Parathyroid adenoma (tissue), 2 donors: Measurements from ENCODE around the gene NCOA1.

Source experiments
- H2AFZ ChIP-seq: fragments of 300-600 bp; sonication (generic); one replicate; pipeline ENCODE4 v1.7.0; 2017; ENCODE audit warnings: antibody characterized with exemption, mild to moderate bottlenecking
- H3K27ac ChIP-seq: fragments of 300-600 bp; sonication (generic); one replicate; pipeline ENCODE4 v1.7.0; 2017
- H3K27me3 ChIP-seq: fragments of 300-600 bp; sonication (generic); one replicate; pipeline ENCODE4 v1.7.0; 2017; ENCODE audit warnings: low read length; ENCODE audit not compliant: control insufficient read depth, insufficient read depth
- H3K36me3 ChIP-seq: fragments of 300-600 bp; sonication (generic); one replicate; pipeline ENCODE4 v1.7.0; 2017; ENCODE audit warnings: low read length; ENCODE audit not compliant: control insufficient read depth, insufficient read depth
- H3K4me1 ChIP-seq: fragments of 300-600 bp; sonication (generic); one replicate; pipeline ENCODE4 v1.7.0; 2017; ENCODE audit warnings: control low read depth
- H3K4me2 ChIP-seq: fragments of 300-600 bp; sonication (generic); one replicate; pipeline ENCODE4 v1.7.0; 2017; ENCODE audit warnings: low read length
- H3K4me3 ChIP-seq: fragments of 300-600 bp; sonication (generic); one replicate; pipeline ENCODE4 v1.7.0; 2017; ENCODE audit warnings: low read depth, low read length
- H3K79me2 ChIP-seq: fragments of 300-600 bp; sonication (generic); one replicate; pipeline ENCODE4 v1.7.0; 2017; ENCODE audit warnings: control low read depth
- H3K9ac ChIP-seq: fragments of 300-600 bp; sonication (generic); one replicate; pipeline ENCODE4 v1.7.0; 2017; ENCODE audit warnings: mild to moderate bottlenecking
- H3K9me3 ChIP-seq: fragments of 300-600 bp; sonication (generic); one replicate; pipeline ENCODE4 v1.7.0; 2017; ENCODE audit warnings: low read length; ENCODE audit not compliant: control insufficient read depth
- CTCF ChIP-seq: fragments of 300-600 bp; sonication (generic); IDR thresholded peaks from one replicate; pipeline ENCODE4 v1.7.0; 2017; ENCODE audit warnings: antibody characterized with exemption, mild to moderate bottlenecking
- donor health status: primary hyperparathyroidism.

Gene NCOA1

GRCh38 chr2:24680196-24680595, 189.1 kb downstream of the NCOA1 start:
- no peak overlapping the region for H2AFZ ChIP-seq
- H3K9me3 ChIP-seq: no peaks in the 10 kb centered on the region
- no peaks in the 10 kb centered on the region for H3K79me2 ChIP-seq
- H3K9ac ChIP-seq: no peak overlapping the region
- no peaks in the 10 kb centered on the region for H3K4me1 ChIP-seq
- no peaks in the 10 kb centered on the region for H3K27me3 ChIP-seq
- TF ChIP-seq CTCF: no peak
- H3K4me3 ChIP-seq: no peak overlapping the region
- no peak overlapping the region for H3K27ac ChIP-seq
- H3K4me2 ChIP-seq: no peak overlapping the region
- H3K36me3 ChIP-seq: no peaks in the 10 kb centered on the region

- Histone ChIP-seq H3K27ac (no peak overlapping the region), H3K4me2 (no peak overlapping the region), H3K27me3 (no peaks in the 10 kb centered on the region), H3K4me1 (no peaks in the 10 kb centered on the region), H3K4me3 (no peak overlapping the region), H2AFZ (no peak overlapping the region), H3K9me3 (no peaks in the 10 kb centered on the region), H3K36me3 (no peaks in the 10 kb centered on the region), H3K79me2 (no peaks in the 10 kb centered on the region), H3K9ac (no peak overlapping the region)
- no peak for TF ChIP-seq CTCF
These were observed 191.2 kb downstream of the NCOA1 start for GRCh38 chr2:24682304-24682703.

- H3K4me2 ChIP-seq: no peak overlapping the region
- H3K79me2 ChIP-seq: peaks cover 6% of the 10 kb centered on the region
- H3K27me3 ChIP-seq: no peaks in the 10 kb centered on the region
- no peak overlapping the region for H3K9ac ChIP-seq
- H2AFZ ChIP-seq: no peak overlapping the region
- no peaks in the 10 kb centered on the region for H3K36me3 ChIP-seq
- no peak overlapping the region for H3K4me3 ChIP-seq
- H3K27ac ChIP-seq: no peak overlapping the region
- no peaks in the 10 kb centered on the region for H3K4me1 ChIP-seq
- TF ChIP-seq CTCF: no peak
- no peaks in the 10 kb centered on the region for H3K9me3 ChIP-seq
These were observed 192.4 kb downstream of the NCOA1 start for GRCh38 chr2:24683408-24683807.

- Histone ChIP-seq H3K4me2 (no peak overlapping the region), H3K79me2 (peaks cover 6% of the 10 kb centered on the region), H3K9me3 (no peaks in the 10 kb centered on the region), H3K27ac (no peak overlapping the region), H3K4me3 (no peak overlapping the region), H3K4me1 (no peaks in the 10 kb centered on the region), H3K27me3 (no peaks in the 10 kb centered on the region), H3K36me3 (no peaks in the 10 kb centered on the region), H3K9ac (no peak overlapping the region), H2AFZ (no peak overlapping the region)
- TF ChIP-seq CTCF: no peak
These were observed 199.5 kb downstream of the NCOA1 start for GRCh38 chr2:24690524-24690923.

DNA sequence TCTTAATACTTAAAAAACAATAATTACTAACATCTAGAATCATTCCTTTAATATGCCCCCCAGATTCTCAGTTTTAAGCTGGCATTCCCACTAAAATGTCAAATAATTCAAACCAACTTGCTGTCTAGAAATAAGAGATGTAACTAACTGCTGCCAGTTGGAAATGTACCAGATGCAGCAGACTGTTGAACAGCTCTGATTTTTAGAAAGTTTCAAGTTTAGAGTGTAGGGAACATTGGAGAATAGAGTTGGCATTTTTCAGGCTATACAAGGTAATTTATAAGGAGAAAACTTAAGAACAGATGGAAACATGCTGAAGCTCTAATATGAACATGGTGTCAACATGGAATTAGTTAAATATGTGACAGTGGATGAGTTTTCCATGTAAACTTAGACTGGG, 200.8 kb downstream of the NCOA1 start:
- Histone ChIP-seq H3K27ac (no peak overlapping the region), H3K36me3 (no peaks in the 10 kb centered on the region), H3K79me2 (peaks cover 6% of the 10 kb centered on the region), H3K4me1 (no peaks in the 10 kb centered on the region), H3K9me3 (no peaks in the 10 kb centered on the region), H3K9ac (no peak overlapping the region), H3K4me2 (no peak overlapping the region), H2AFZ (no peak overlapping the region), H3K4me3 (no peak overlapping the region), H3K27me3 (no peaks in the 10 kb centered on the region)
- TF ChIP-seq CTCF: no peak
